ENCODE measurements around the gene NF1. TPM values are rescaled to one million over a fixed set of nuclear protein-coding genes. Genes with fewer than 3 reads are reported as not detected.

NF1 gene
- total and polyA plus RNA-seq, 2 donors (not counting 1 experiment from before 2014, with no cell fraction given) = 10.8 to 27.7 TPM

- 26% methylated on average over 4 of the region's 5 CpGs for WGBS (ENCODE audit: insufficient coverage)
- H3K9ac ChIP-seq (ENCODE audit: low read length) = peak overlapping the region; percentile 79
- H3K4me1 Mint-ChIP-seq = peaks cover 72% of the 10 kb centered on the region
- H3K9me3 ChIP-seq (ENCODE audit: control extremely low read depth in 1 of 3, control insufficient read depth in 2 of 3, insufficient read depth in 1 of 3, low read length in 2 of 3) = no peaks in the 10 kb centered on the region
- peaks cover 3 to 43% of the 10 kb centered on the region in 2 experiments for H3K36me3 ChIP-seq (replicated peaks in 1 of 2; ENCODE audit: control extremely low read depth in 1 of 2, control insufficient read depth in 1 of 2, extremely low read depth in 1 of 2, insufficient read depth in 2 of 2, low read length in 1 of 2)
- H3K4me2 ChIP-seq (replicated peaks; ENCODE audit: low read depth, low read length, poor library complexity, severe bottlenecking) = peak overlapping the region; percentile 79
- H3K27ac Mint-ChIP-seq = peak overlapping the region; percentile 96
- H3K4me3 ChIP-seq (ENCODE audit: control extremely low read depth in 1 of 5, extremely low read depth in 1 of 5, insufficient read depth in 1 of 5, low read depth in 2 of 5, low read length in 4 of 5) = peak overlapping the region; percentile 28 to 98 (median 80)
- ChIA-PET CTCF (interaction anchor here (0.8 kb wide), 1 partner anchor 11 kb away, joined by 3 read pairs; no protein-coding TSS in a partner anchor), POLR2A (interaction anchor here (0.6 to 2.4 kb wide), 4 partner anchors 10 to 1549 kb away, joined by 3 to 8 read pairs (median 4); partner anchors contain the start of gene EVI2A)
- no peak overlapping the region for H2AFZ ChIP-seq (ENCODE audit: insufficient read depth, low read depth, low read length, poor library complexity, severe bottlenecking)
- ATAC-seq (ENCODE audit: low read depth) (peak; percentile 38), DNase-seq (peak; percentile 59)
- peaks cover 28 to 43% of the 10 kb centered on the region in 2 donors for H3K4me1 ChIP-seq (ENCODE audit: control insufficient read depth in 2 of 2, insufficient read depth in 2 of 2, low read length in 2 of 2)
- H3K27ac ChIP-seq (ENCODE audit: low read length in 2 of 2) = peak overlapping the region; percentile 26 to 84
- no peaks in the 10 kb centered on the region for H3K27me3 ChIP-seq (replicated peaks in 1 of 4; ENCODE audit: control extremely low read depth in 1 of 4, control insufficient read depth in 3 of 4, insufficient read depth in 4 of 4, low read length in 3 of 4)
- H3K9me3 Mint-ChIP-seq (ENCODE audit: insufficient read depth) = no peaks in the 10 kb centered on the region
- H3K27me3 Mint-ChIP-seq = no peaks in the 10 kb centered on the region
- intact Hi-C loops (cut with micrococcal nuclease) = loop anchor here (1.0 to 5.0 kb wide), 6 partner anchors 10 to 1378 kb away; partner anchors contain the start of genes ATAD5 and SSH2
- H3K4me3 Mint-ChIP-seq = peak overlapping the region; percentile 85
- TF ChIP-seq, protein P1, sequence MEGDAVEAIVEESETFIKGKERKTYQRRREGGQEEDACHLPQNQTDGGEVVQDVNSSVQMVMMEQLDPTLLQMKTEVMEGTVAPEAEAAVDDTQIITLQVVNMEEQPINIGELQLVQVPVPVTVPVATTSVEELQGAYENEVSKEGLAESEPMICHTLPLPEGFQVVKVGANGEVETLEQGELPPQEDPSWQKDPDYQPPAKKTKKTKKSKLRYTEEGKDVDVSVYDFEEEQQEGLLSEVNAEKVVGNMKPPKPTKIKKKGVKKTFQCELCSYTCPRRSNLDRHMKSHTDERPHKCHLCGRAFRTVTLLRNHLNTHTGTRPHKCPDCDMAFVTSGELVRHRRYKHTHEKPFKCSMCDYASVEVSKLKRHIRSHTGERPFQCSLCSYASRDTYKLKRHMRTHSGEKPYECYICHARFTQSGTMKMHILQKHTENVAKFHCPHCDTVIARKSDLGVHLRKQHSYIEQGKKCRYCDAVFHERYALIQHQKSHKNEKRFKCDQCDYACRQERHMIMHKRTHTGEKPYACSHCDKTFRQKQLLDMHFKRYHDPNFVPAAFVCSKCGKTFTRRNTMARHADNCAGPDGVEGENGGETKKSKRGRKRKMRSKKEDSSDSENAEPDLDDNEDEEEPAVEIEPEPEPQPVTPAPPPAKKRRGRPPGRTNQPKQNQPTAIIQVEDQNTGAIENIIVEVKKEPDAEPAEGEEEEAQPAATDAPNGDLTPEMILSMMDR (IDR thresholded peaks at IDR 0.05) = no peak
- no peak for TF ChIP-seq EZH2 (IDR thresholded peaks at IDR 0.05; ENCODE audit: borderline replicate concordance, insufficient read depth, low read depth, low read length, poor library complexity, severe bottlenecking)
- peaks cover 37% of the 10 kb centered on the region for H4K20me1 ChIP-seq (ENCODE audit: control insufficient read depth, insufficient read depth, low read length, poor library complexity, severe bottlenecking)
- H3K79me2 ChIP-seq (ENCODE audit: control insufficient read depth, insufficient read depth, low read length) = peaks cover 96% of the 10 kb centered on the region
These were observed 213.9 kb downstream of the NF1 start for GRCh38 chr17:31308372-31309334.
